T-helper 1 cell treated with Interleukin-12 subunit alpha and Interleukin-12 subunit beta and Interleukin-4 antibody, amounts not matched to agents 30 ng/mL and 1 ng/mL, for 36 hours (primary cell): ENCODE measurements around the gene ATF2. TPM values are rescaled to one million over a fixed set of nuclear protein-coding genes. Genes with fewer than 3 reads are reported as not detected.
"Not testable (repeated sequence)": the region's sequence is repeated elsewhere in the genome, so short reads cannot be mapped to it uniquely, and the experiment has no call there.

Experiments
- intact Hi-C: fragments of 100-400 bp; cut with micrococcal nuclease; formaldehyde crosslinking; loops from one replicate; pipeline ENCODE4 v1.15.1; 2024
- total RNA-seq: library from RNA; stranded (reverse); gene quantifications from 2 replicates; pipeline ENCODE4 v1.2.3, GENCODE V29; 2022

Gene ATF2
- total RNA-seq, 1 donor from 2014 or later = 62.4 TPM

- intact Hi-C loops = loop anchor here (5.0 to 10.0 kb wide), 3 partner anchors 1108 to 1812 kb away; partner anchors contain the start of gene CDCA7
Measured at GRCh38 chr2:175167076-175167791, 769 bp downstream of the ATF2 start.

GRCh38 chr2:175166216-175166824 is 1.7 kb downstream of the ATF2 start:
- intact Hi-C loops = loop anchor here (1.0 to 10.0 kb wide), 4 partner anchors 418 to 1812 kb away; partner anchors contain the start of gene CDCA7

DNA sequence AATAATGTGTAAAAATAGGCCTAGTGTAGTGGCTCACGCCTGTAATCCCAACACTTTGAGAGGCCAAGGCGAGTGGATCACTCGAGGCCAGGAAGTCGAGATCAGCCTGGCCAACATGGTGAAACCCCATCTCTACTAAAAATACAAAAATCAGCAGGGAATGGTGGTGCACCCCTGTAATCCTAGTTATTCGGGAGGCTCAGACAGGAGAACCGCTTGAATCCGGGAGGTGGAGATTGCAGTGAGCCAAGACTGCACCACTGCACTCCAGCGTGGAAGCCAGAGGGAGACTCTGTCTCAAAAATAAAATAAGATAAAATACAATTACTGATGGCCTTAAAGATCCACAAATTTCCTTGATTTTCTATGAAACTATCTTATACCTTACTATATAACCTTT is 3.8 kb downstream of the ATF2 start:
- intact Hi-C loops = loop anchor here (10.0 kb wide), 2 partner anchors 1111 to 1809 kb away; partner anchors contain the start of gene CDCA7

GRCh38 chr2:175158894-175159293 is 9.1 kb downstream of the ATF2 start:
- intact Hi-C loops = no loop called here

- intact Hi-C loops = no loop called here
Measured at GRCh38 chr2:175156534-175156933, 11.5 kb downstream of the ATF2 start.

DNA sequence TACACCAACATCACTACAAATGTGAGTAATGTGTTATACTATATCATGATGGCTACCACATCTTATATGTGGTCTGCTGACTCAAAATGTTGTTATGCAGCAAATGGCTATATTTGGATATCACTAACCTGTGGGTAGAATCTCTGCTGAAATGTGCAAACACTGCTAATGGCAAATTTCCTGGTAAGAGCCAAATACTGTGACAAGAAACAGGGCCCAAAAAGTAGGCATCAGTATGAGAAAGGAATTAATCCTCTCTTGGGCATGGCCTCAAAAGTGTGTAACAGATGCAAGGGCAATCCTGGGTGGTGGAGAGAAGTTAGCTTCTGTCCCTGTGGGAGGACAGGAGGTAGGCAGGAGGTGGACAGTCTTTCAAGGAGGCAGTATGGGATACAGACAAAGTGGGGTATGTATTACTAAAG is 13.3 kb downstream of the ATF2 start:
- intact Hi-C loops = loop anchor here (1.0 kb wide), 2 partner anchors 14 to 43 kb away; partner anchors contain the start of gene ATF2

DNA sequence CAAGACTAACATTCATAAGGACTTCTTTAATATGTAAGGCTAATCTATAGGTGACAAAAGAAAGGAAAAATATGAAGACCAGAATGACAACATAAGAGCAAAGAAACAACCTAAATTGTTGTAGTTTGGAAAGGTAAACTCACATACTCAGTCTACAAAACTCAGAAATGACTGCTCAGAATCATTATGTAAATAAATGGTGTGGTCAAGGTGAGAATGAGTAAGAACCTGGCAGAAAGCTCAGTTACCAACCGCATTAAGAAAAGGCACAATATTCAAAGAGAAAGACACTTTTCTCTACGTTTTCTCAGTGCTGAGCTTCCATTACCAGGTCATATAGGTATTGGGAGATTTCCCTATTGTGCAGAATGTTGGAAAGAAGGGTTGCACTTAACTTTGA is 15.8 kb downstream of the ATF2 start:
- intact Hi-C loops = loop anchor here (1.0 kb wide), 1 partner anchor 29 kb away; the partner anchor contains the start of gene ATP5MC3

- intact Hi-C loops = loop anchor here (1.0 kb wide), 1 partner anchor 30 kb away; the partner anchor contains the start of gene ATP5MC3
Measured at GRCh38 chr2:175151791-175152190, 16.2 kb downstream of the ATF2 start.

- intact Hi-C loops = no loop called here
Measured at GRCh38 chr2:175147186-175147585, 20.8 kb downstream of the ATF2 start.

DNA sequence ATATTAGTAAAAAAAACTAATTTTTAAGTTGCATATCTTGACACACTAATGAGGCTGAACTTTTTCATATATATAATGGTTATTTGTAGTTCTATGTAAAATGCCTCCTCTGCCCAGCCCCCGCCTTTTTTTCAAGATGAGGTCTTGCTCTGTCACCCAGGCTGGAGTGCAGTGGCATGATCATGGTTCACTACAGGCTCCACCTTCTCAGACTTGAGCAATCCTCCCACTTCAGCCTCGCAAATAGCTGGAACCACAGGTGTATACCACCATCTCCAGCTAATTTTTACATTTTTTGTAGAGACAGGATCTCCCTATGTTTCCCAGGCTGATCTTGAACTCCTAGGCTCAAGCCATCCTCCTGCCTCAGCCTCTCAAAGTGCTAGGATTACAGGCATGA is 24.3 kb downstream of the ATF2 start:
- intact Hi-C loops = no loop called here

DNA sequence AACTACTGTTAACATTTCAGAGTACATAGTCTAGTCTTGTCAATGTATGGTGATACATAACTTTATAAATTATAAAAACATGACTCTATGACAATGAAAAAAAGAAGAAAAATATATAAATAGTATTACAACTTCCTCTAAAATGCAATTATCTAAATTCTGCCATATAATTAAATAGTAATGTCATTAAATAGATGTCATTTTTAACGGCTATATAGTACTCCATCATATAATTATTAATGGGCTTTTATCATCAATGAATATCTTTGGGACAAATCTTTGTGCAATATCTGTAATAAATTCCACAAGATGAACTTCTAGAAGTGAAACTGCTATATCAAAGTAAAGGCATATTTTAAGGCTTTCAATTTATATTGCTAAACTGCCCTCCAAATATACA is 24.8 kb downstream of the ATF2 start:
- intact Hi-C loops = no loop called here

DNA sequence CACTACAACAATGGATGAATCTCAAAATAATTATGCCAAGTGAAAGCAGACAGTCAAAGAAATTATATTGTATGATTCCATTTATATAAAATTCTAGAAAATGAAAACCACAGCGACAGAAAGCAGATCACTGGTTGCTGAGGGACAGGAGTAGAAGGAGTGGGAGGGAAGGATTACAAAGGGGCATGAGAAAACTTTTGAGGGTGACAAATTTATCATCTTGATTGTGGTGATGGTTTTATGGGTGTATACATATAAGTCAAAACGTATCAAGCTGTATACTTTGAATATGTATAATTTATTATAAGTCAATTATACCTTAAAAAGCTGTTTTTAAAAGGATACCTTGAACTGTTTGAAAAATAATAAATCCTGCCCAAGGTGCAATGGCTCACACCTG is 27.7 kb downstream of the ATF2 start:
- intact Hi-C loops = no loop called here

GRCh38 chr2:175137793-175138192 is 30.2 kb downstream of the ATF2 start:
- intact Hi-C loops = no loop called here

DNA sequence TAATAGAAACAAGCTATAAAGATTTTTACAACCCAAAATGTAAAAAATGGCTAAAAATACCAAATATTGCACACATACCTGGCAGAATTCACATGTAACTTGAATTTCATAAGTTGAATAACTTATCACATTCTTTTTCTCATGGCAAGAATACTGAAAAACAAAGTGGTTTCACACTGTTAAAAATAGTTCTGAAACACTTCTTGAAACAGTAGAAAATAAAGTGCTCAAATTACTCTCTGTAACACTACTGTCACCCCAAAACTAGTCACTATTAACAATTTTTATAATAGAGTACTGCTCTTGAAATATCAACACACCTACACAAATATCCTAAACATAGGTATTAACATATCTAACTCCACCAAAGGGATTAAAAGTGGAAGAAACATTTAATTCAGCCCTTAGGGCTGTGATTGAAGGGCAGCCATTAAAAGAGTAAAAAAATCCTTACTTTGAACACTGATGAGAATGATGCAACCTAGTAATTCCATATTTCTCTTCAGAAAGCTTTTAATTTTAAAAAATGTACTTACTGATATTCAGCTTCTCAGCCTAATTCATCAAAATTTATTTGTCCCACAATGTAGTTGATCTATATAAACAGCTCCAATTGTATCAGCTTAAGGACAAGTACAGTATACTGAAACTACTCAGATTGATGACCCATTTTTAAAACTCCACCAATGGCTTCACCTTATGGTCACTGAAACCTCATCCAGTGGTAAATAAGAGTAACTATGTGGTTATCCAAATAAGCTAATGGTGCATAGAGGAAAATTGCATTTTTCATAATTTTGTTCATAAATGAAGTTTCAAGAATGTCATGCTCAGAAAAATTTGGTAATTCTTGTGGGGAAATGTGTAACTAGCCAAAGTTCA is 31.4 kb downstream of the ATF2 start:
- intact Hi-C loops = no loop called here

GRCh38 chr2:175135862-175136261 is 32.1 kb downstream of the ATF2 start:
- intact Hi-C loops = no loop called here

DNA sequence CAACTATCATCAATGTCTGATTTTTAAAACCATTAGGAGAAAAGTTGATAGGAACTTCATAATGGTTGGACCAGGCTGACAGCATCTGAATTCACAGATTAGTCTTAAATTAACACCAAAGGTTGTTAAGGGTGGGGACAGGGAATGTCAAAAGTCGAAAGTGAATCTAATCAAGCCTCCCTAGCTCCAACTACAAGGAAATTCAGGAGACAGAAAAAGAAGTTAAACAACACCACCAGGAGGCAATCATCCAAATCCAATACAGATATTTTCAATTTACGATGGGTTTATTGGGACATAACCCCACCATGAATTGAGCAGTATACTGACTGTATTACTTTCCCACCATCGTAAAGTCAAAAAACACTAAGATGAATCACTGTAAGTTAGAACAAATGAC is 32.8 kb downstream of the ATF2 start:
- intact Hi-C loops = no loop called here

- intact Hi-C loops = no loop called here
Measured at GRCh38 chr2:175131252-175131651, 36.8 kb downstream of the ATF2 start.

DNA sequence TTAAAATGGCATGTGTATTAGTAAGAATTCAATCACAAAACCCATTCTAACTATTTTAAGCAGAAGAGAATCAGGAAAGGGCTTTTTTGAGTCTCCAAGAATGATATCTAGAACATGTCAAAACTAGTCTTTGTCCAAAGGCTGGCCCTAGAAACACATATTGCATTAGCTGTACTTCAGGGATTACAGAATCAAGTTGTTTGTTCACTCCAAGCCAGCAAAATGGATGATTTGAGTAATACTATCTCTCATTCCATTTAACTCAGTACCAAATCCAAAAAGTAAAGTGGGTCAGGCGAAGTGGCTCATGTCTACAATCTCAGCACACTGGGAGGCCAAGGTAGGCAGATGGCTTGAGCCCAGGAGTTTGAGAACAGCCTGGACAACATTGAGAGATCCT is 41.3 kb downstream of the ATF2 start:
- intact Hi-C loops = no loop called here

DNA sequence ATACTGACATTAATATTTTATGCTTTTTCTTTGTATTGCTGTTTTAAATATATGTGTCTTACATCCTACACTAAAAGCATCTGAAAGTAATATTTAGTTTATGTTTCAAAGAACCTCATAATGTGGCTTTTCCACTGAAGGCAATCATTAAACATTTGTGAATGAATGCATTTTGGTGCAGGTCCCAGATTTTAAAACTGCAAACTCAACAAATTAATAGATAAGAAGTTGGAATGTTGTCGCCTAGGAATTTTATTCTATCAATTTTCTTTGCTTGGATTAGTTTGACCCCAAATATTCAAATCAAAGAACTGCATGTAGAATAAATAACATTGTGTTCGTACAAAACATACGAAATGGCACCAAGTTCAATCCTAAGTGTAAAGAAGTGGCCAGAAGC is 44.7 kb downstream of the ATF2 start:
- intact Hi-C loops = no loop called here

GRCh38 chr2:175111200-175111657 is 56.8 kb downstream of the ATF2 start:
- intact Hi-C loops = loop anchor here (1.0 to 2.0 kb wide), 6 partner anchors 43 to 411 kb away; partner anchors contain the start of gene ATF2

DNA sequence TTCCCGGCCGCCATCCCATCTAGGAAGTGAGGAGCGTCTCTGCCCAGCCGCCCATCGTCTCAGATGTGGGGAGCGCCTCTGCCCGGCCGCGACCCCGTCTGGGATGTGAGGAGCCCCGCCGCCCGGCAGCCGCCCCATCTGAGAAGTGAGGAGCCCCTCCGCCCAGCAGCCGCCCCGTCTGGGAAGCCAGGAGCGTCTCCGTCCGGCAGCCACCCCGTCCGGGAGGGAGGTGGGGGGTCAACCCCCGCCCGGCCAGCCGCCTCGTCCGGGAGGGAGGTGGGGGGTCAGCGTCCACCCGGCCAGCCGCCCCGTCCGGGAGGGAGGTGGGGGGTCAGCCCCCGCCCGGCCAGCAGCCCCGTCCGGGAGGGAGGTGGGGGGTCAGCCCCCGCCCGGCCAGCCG is 59.9 kb downstream of the ATF2 start:
- intact Hi-C loops = not testable (repeated sequence)
